HEK293T (cell line): ENCODE measurements around the gene FAM168B.

Experiments
- CTCF ChIA-PET: fragments of 350-600 bp; formaldehyde crosslinking; extraction: SDS; loops from one replicate; lab custom pipeline; 2021; ENCODE audit warnings: antibody characterized with exemption, inconsistent platforms; lab: Yijun Ruan, JAX
- POLR2A ChIA-PET: fragments of 350-600 bp; formaldehyde crosslinking; extraction: SDS; loops from one replicate; lab custom pipeline; 2020; ENCODE audit warnings: antibody characterized with exemption, inconsistent platforms; lab: Yijun Ruan, JAX
- DNase-seq: peaks from one replicate; pipeline ENCODE4 v3.0.0; 2012; ENCODE audit warnings: mixed read lengths; ENCODE audit errors: extremely low spot score
- ARNT ChIP-seq: fragments of 450-650 bp; IDR thresholded peaks from 2 replicates; pipeline ENCODE4 v1.6.1; 2017; ENCODE audit warnings: mild to moderate bottlenecking
- BHLHE40 ChIP-seq: fragments of 450-650 bp; IDR thresholded peaks from 2 replicates; pipeline ENCODE4 v1.6.1; 2016; ENCODE audit warnings: mild to moderate bottlenecking, moderate library complexity, borderline replicate concordance
- CTBP1 ChIP-seq: fragments of 450-650 bp; IDR thresholded peaks from 2 replicates; pipeline ENCODE4 v1.6.1; 2016; ENCODE audit warnings: borderline replicate concordance
- ELF4 ChIP-seq: fragments of 450-650 bp; IDR thresholded peaks from 2 replicates; pipeline ENCODE4 v1.6.1; 2017; ENCODE audit warnings: antibody characterized with exemption
- FOXA1 ChIP-seq: fragments of 450-650 bp; IDR thresholded peaks from 2 replicates; pipeline ENCODE4 v1.6.1; 2016; ENCODE audit warnings: mild to moderate bottlenecking
- FOXK2 ChIP-seq: fragments of 450-650 bp; IDR thresholded peaks from 2 replicates; pipeline ENCODE4 v1.6.1; 2016; ENCODE audit warnings: mild to moderate bottlenecking
- FOXM1 ChIP-seq: fragments of 450-650 bp; IDR thresholded peaks from 2 replicates; pipeline ENCODE4 v1.6.1; 2017; ENCODE audit warnings: mild to moderate bottlenecking, borderline replicate concordance
- HDGF ChIP-seq: fragments of 450-650 bp; IDR thresholded peaks from 2 replicates; pipeline ENCODE4 v1.6.1; 2017; ENCODE audit warnings: antibody characterized with exemption, borderline replicate concordance
- L3MBTL2 ChIP-seq: fragments of 450-650 bp; conservative IDR thresholded peaks from 2 replicates; pipeline ENCODE4 v1.6.1; 2016; ENCODE audit warnings: mild to moderate bottlenecking
- LEF1 ChIP-seq: fragments of 450-650 bp; IDR thresholded peaks from 2 replicates; pipeline ENCODE4 v1.6.1; 2017; ENCODE audit warnings: mild to moderate bottlenecking, borderline replicate concordance
- NFRKB ChIP-seq: fragments of 450-650 bp; IDR thresholded peaks from 2 replicates; pipeline ENCODE4 v1.6.1; 2016; ENCODE audit warnings: mild to moderate bottlenecking, moderate library complexity
- SP1 ChIP-seq: fragments of 450-650 bp; IDR thresholded peaks from 2 replicates; pipeline ENCODE4 v1.6.1; 2017
- SUZ12 ChIP-seq: fragments of 450-650 bp; IDR thresholded peaks from 2 replicates; pipeline ENCODE4 v1.6.1; 2016; ENCODE audit warnings: mild to moderate bottlenecking
- TARDBP ChIP-seq: fragments of 450-650 bp; IDR thresholded peaks from 2 replicates; pipeline ENCODE4 v1.6.1; 2016
- ZNF384 ChIP-seq: fragments of 450-650 bp; IDR thresholded peaks from 2 replicates; pipeline ENCODE4 v1.6.1; 2016
- TF ChIP-seq, protein P1 (sequence below): fragments of 450-650 bp; IDR thresholded peaks from 2 replicates; pipeline ENCODE4 v1.6.1; 2016

Gene FAM168B

DNA sequence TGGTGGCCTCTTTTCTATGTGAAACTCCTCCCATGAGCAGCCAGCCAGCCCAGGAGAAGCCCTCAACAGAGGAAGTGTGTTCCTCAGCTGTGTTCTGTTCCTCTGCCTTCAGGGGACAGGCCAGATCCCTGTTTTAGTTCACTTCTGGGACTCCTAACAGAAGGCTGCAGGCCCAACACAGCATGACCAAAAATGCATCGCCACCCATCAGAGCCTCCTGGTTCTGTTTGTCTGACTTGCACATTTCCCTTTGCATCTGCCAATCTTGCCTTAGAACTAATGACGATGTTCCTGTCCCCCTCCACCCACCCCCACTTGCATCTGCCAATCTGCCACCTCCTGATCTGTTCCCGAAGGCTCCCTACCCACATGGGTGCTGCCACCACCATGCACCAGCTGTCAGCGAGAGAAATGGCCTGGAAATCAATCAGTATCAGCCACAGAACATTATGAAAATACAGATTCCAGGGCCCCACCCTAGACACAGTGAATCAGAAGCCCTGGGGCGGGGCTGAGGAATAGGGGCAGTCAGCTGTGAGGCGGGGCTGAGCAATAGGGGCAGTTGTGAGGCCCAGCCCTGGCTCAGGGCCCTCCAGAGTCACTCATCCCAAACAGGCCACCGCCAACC lies 51.0 kb downstream of the FAM168B start:
- TF ChIP-seq NFRKB (no peak), LEF1 (no peak), TARDBP (no peak), SP1 (no peak), SUZ12 (no peak), FOXA1 (no peak), ELF4 (no peak), CTBP1 (no peak), BHLHE40 (no peak)
- TF ChIP-seq, protein P1, sequence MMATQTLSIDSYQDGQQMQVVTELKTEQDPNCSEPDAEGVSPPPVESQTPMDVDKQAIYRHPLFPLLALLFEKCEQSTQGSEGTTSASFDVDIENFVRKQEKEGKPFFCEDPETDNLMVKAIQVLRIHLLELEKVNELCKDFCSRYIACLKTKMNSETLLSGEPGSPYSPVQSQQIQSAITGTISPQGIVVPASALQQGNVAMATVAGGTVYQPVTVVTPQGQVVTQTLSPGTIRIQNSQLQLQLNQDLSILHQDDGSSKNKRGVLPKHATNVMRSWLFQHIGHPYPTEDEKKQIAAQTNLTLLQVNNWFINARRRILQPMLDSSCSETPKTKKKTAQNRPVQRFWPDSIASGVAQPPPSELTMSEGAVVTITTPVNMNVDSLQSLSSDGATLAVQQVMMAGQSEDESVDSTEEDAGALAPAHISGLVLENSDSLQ, result no peak
- ChIA-PET POLR2A (no interaction called here), CTCF (no interaction called here)
- DNase-seq, result no peak

DNA sequence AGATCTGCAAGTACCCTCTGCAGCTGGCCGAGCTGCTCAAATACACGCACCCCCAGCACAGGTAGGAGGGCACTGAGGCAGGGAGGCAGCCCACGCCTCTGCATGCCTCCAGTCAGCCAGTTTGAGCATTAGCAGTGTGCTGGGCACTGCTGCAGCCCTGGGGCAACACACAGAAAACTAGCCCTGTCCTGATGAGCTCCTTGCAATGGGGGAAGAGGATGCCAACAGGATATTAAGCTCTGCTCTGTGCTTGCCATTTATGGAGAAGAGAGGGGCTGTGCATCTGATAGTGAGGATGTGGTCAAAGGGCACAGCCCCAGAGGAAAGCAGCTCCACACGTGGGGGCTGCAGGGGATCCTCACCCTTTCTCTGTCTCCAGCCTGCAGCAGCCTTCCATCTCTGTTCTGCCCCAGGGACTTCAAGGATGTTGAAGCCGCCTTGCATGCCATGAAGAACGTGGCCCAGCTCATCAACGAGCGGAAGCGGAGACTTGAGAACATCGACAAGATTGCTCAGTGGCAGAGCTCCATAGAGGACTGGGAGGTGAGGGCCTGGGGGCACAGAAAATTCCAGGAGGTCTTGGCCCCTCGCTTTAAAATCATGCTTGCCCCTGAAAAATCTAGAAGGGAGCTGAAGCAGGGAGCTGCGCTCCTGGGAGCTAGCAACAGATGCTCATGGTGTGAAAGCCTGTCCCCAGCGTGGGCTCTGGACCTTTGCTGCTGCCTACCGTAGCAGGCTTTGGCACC lies 51.7 kb downstream of the FAM168B start:
- TF ChIP-seq FOXA1 (no peak), NFRKB (no peak), SUZ12 (no peak), ZNF384 (no peak), FOXM1 (no peak), FOXK2 (no peak), L3MBTL2 (no peak), BHLHE40 (no peak), HDGF (no peak), ARNT (no peak), TARDBP (no peak), SP1 (no peak)

DNA sequence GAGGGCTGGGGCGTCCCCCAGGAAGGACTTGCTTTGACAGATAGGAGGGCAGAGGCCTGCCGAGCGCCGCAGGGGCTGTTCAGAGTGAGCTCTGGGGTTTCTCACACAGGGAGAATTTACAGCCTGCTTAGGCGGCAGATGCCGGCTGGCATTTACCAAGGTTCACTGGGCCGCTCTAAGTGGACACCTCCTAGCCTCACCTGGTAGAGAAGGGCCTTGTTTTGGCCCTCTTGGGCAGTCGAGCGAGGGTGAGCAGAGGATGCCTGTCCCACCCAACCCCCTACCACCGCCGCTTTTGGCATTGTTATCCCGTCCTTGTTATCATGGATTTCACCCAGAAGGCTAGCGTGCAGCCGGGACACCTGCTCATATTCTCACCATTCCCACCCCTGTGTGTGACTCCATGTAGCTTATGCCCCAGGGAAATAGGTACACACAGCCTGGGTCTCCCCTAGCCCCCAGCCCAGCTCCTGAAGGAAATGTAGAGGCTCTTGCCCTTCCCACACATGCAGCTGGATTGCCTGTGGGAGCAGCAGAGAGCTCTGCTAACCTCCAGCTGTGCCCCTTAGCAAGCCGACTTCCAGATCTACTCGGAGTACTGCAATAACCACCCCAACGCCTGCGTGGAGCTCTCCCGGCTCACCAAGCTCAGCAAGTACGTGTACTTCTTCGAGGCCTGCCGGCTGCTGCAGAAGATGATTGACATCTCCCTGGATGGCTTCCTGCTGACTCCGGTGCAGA lies 52.4 kb downstream of the FAM168B start:
- ChIA-PET CTCF (no interaction called here), POLR2A (no interaction called here)
- TF ChIP-seq L3MBTL2, result no peak
- DNase-seq, result no peak

More for the DNA sequence above, 51.7 kb downstream of the FAM168B start:
- POLR2A ChIA-PET, result no interaction called here
- CTCF ChIA-PET, result no interaction called here
- no peak for DNase-seq

DNA sequence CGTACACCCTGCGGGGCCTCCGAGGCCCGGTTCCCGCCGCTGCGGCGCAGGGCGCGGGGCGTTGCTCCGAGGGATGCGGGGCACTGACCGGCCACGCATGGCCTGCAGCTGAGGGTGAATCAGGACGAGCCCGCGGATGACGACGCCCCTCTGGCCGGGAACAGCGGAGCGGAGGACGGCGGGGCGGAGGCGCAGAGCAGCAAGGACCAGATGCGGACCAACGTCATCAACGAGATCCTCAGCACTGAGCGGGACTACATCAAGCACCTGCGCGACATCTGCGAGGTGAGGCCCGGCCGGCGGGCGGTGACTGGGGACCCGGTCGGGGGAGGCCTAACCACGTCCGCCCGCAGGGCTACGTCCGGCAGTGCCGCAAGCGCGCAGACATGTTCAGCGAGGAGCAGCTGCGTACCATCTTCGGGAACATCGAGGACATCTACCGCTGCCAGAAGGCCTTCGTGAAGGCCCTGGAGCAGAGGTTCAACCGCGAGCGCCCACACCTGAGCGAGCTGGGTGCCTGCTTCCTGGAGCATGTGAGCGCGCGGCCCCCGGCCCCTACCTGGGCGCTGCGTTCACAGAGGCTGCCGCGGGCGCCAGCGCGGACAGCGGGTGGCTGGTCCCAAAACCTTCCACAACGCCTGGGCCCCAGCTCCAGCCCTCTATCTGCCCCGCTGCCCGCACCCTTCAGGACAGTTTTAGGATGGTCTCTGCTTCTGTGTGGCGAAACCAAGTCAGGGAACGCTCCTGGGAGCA lies 53.2 kb downstream of the FAM168B start:
- CTCF ChIA-PET, result no interaction called here
- TF ChIP-seq, protein P1, result no peak
- TF ChIP-seq LEF1, result no peak
- no peak for TF ChIP-seq L3MBTL2
- no peak for TF ChIP-seq ELF4
- TF ChIP-seq FOXA1, result no peak
- POLR2A ChIA-PET, result no interaction called here
- DNase-seq, result no peak

DNA sequence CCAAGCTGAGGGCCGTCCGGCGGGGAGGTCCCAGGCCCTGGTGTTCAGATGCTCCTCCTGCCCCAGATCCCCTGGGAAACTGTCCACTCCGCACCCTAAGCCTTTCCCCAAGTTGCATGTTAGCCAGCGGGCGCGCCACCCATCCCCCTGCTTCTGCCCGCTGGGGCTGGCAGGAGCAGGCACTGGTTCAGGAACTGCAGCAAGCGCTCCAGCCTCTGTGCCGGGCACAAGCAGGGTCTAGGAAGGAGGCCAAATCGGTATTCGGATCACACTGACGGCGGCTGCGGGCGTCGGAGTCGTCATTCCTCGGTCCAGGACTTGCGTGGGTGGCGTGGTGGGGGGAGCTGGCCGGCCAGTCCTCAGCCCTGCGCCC lies 53.7 kb downstream of the FAM168B start:
- no peak for DNase-seq
- TF ChIP-seq ARNT (no peak), HDGF (no peak), CTBP1 (no peak), BHLHE40 (no peak), ZNF384 (no peak), FOXK2 (no peak), SUZ12 (no peak), FOXM1 (no peak), L3MBTL2 (no peak), ELF4 (no peak), SP1 (no peak), LEF1 (no peak), FOXA1 (no peak)
- TF ChIP-seq, protein P1, result no peak
- POLR2A ChIA-PET, result no interaction called here
- CTCF ChIA-PET, result no interaction called here

DNA sequence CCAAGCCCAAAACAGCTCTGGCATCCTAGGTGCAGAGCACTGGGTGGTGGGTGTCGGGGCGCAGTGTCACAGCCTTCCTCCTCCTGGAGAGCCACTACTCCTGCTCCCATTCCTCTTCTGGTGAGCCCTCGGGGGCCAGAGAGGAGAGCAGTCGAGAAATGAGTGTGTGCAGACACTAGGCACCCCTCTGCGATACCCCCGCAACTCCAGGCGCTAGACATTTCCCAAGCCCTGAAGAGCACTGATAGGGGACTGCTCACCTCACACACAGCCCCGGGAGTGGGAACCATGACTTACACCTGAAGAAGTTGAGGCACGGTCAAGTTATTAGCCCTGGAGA lies 54.2 kb downstream of the FAM168B start:
- TF ChIP-seq NFRKB (no peak), BHLHE40 (no peak), SUZ12 (no peak), LEF1 (no peak), ZNF384 (no peak), SP1 (no peak), HDGF (no peak), TARDBP (no peak), ELF4 (no peak)
- ChIA-PET CTCF (no interaction called here), POLR2A (no interaction called here)
- DNase-seq, result no peak
